GM18861 (cell line): Measurements from ENCODE around the gene PGAM2.

Experiments used
- ATAC-seq: cut with Tn5 transposase; IDR thresholded peaks from one replicate; pipeline ENCODE4 v1.9.1; 2021; ENCODE audit not compliant: unreplicated experiment

The PGAM2 gene

DNA sequence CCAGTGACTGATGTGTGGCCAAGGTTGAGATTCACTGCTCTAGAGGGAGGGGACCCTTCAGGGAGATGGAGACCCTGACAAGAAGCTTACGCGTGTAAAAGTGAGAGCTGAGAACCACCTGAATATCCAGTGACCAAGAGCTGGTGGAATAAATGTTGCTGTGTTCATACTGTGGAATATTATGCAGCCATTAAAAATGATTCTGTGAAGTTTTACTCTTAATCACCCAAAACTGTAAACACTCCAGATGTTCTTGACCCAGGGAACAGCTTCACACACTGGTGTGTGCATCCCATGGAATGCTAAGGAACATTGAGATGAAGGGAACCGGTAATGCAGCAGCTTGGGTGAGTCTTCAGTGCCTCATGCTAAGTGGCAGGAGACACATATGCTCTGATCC lies 21.3 kb upstream of the PGAM2 start:
- no peak for ATAC-seq

DNA sequence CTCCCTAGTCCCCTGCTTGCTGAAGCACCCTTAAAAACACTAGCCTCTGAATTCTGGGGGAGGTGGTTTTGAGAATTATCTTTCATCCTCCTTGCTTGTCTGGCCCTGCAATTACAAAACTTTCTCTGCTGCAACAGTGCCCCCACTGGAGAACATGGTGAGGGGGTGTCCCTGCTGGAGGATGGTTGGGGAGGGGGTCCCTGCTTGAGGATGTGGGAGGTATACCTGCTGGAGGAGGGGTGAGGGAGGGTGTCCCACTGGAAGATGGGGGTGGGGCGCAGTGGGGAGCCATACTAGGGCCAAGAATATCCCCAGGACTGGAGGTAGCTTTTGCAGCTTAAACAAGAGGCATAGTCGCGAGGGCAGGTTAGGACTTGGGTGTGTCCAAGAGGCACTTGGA lies 20.2 kb upstream of the PGAM2 start:
- no peak for ATAC-seq

DNA sequence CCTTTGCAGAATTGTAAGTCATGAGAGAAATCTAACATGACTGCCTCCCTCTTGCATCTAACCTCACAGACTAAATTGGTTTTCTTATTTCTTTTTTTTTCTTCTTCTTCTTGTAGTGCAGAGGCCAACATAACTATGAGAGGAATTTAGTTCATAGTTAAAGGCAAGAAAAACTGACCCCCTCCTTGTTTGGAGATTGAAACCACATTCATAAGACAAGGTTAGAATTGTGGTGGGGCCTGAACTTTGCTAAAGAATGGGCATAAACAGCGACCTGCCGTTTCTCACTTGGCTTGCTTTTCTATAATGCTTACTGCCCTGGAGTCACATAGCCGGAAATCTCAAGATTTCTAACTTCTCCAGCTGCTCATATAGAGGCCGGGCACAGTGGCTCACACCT lies 19.3 kb upstream of the PGAM2 start:
- no peak for ATAC-seq

DNA sequence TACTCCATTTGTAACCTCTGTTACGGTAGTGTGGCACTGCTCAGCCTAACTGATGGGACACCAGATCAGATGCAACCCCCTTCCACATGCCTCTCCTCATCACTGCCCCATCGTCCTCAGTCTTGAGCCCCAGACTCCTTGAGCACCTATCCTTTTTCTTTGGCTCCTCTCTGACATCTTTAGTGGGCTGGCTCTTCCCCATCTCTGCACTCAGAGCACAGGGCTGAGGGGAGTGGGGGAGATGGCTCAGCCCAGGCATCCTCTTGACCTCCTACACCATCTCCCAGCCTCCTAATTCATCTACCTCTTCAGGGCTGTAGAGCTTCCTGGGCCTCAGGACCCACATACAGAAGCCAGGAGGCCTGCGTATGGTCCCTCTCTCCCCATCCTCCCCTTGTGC lies 18.4 kb upstream of the PGAM2 start:
- no peak for ATAC-seq

DNA sequence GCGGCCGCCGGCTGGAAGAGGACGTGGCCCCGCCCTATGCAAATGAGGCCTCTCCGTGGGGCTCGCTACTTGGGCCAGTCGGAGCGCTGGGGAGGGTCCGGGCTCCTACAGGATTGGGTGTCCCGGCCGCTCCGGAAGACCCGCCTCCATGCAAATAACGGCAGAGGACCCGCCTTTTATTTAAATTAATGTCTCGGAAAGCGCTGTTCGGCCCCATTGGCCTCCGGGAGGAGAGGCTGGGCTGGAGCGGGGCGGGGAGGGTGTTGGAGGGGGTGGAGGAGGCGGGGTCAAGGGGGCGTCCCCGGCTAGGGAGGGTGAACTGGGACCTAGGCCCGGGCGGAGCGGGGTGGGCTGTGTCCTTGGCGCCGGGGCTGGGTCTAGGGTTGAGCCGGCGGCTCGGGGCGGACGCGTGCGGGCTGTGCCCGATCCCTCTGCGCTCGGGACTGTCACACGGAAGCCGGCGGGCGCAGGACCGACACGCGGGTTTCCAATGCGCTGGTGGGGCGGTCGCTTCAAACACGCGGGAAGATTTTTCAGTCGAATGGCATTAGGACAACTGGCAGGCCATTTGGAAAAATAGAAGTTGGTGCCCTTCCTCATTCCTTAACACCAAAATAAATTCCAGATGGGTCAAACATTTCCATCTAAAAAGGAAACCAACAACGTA lies 17.3 kb upstream of the PGAM2 start:
- ATAC-seq = peak; percentile 83

- no peak for ATAC-seq
These were observed 15.9 kb upstream of the PGAM2 start for GRCh38 chr7:44081266-44081748.

DNA sequence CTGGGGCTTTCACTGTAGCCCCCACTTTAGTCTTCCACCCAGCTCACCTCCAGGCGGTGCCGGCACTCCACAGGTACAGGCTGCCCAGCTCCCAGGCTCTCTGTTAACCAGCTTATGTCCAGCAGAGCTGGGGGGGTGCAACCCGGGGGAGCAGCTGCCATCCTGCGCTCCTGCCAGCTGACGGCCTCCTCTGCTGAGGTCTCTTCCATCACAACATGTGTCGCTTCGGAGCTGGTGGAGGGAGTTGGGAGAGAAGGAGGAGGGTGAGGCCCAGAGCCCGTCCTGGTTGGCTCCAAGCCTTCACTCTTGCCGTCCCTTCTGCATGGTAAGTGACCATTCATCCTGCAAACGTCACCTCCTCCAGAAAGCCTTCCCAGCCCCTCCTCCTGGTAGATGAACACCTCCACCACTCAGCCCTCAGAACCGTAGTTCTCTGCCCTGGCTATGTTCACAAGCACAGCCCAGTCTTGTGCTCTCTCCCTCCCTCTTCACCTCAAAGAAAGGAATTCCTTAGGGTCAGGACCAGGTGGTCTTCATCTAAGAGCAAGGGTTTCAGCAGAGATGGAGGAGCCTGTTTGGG lies 15.4 kb upstream of the PGAM2 start:
- ATAC-seq = no peak

DNA sequence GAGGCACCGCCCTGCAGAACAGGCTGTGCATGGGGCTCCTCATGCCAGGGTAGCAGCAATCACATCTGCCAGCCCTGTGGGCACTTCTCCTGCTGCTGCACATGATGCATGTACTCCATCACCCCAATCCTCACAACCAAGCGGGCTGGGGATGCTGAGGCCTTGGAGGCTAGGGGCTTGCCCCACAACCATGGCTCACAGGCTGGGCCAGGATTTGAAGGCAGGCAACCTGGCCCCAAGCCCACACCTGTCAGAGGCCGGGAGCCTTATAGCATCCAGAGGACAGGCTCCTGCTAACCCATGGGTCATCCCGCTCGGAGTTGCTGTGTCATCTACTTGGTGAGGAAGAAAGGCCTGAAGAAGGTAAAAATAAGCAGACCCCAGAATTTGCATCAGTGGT lies 14.8 kb upstream of the PGAM2 start:
- no peak for ATAC-seq

DNA sequence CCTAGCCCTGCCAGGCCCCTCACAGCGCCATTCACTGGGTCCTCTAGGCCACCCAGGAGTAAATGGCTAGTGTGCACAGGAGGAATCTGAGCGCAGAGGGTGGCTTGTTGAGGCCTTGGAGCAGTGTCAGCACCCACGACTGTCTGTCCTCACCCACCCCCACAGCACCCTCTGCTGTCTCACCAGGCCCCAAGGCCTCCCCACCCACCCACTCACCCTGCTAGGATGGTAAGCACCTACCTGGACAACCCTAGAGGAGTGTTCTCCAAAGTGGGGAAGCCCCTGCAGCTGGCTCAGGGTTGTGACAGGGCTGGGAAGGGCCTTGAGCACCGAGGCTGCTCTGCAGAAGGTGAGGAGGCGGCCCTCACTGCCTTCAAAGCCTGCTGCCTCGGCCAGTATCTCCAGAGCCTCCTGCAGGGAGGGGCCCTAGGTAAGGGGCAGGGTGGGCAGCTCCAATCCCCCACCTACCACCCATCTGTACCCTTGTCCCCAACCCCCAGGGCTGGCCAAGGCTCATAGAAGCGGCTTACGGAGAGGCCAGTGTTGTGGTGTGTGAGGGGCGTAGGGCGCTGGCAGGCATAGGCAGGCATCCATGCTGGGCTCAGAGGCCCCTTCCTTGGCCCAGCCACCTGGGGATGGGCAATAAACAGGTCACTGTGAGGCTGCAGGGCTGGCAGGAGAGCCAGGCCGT lies 14.1 kb upstream of the PGAM2 start:
- no peak for ATAC-seq

DNA sequence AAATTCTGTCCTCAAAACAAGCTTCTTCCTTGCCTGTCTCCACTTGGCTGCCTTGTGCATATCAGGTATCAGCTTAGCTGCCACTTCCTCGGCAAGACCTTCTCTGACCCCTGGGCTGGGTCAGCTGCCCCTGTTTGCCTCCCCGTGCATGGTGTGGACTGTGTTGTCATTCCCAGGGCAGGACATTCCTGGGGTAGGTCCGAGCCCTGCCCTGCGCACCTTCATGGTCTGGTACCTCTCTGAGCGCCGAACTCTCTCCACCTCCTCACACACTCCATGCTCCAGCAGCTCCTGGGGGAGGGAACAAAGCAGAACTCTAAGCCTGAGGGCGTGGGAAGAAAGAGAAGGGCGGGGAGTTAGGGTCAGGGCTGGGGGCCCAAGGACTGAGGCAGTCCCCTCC lies 13.2 kb upstream of the PGAM2 start:
- ATAC-seq = no peak

GRCh38 chr7:44077681-44078091 lies 12.3 kb upstream of the PGAM2 start:
- no peak for ATAC-seq

GRCh38 chr7:44077061-44077460 lies 11.7 kb upstream of the PGAM2 start:
- no peak for ATAC-seq

GRCh38 chr7:44076101-44076895 lies 10.9 kb upstream of the PGAM2 start:
- no peak for ATAC-seq

DNA sequence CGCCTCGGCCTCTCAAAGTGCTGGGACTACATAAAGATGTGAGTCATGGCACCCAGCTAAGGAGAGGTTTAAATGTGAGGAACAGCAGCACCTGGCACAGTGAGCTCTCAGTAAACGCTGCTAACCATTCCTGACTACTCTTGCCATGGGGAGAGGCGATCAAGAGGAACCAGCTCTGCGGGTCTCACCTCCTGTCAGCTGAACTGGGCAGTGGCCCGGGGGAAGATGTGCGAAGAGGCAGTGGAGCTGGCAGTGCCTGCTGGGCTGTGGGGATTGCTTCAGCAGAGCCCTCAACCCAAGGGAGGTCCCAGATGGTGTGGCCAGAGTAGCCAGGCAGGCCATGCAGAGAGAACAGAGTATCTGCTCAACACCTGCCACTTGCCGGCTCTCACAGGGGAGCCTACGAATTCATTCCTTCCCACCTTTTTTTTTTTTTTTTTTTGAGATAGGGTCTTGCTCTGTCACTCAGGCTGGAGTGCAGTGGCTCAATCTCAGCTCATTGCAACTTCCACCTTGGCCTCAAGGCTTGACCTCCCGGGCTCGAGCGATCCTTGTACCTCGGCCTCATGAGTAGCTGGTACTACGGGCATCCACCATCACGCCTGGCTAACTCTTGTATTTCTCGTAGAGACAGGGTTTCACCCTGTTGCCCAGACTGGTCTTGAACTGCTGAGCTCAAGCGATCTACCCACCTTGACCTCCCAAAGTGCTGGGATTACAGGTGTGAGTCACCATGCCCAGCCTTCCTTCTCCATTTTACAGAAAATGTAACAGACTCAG lies 10.1 kb upstream of the PGAM2 start:
- ATAC-seq = no peak

- ATAC-seq = no peak
These were observed 9.0 kb upstream of the PGAM2 start for GRCh38 chr7:44074349-44074695.

GRCh38 chr7:44073664-44074348 lies 8.4 kb upstream of the PGAM2 start:
- ATAC-seq = no peak

DNA sequence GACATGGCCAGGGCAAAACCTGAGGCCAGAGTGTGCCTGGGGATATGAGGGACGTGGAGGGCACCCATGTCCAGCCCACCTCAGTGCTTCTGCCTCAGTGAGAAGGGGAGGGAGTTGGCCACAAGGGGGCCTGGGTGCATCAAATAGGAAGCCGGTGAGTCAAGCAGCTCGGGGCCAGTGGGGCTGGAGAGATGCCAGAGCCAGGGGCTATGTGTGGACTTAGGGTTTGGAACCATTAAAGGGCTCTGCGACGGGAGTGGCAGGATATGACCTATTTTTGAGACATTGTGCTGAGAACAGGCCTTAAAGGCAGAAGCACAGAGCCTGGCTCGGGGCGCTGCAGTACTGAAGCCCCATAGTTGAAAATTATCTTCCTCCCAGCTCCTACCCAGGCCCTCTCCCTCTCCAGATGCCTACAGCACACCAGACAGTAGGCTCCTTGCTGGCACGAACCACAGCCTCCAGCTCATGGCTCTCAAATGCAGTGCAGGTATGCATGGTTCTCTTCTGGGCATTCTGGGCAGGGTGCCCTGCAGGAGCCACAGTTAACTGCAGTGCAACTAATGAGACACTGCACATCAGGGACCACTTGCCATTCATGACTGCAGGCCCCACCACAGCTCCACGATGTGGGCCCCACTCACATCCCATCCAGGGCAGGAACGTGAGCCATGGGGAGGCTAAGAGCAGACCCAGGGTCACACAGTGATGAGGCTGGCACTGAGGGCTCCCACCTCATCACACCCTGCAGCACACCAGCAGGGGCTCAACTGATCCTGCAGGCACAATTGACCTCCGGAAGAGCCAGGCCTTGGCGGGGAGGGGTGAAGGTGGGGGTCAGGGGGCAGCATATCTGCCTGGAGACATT lies 7.2 kb upstream of the PGAM2 start:
- ATAC-seq = no peak

GRCh38 chr7:44071726-44072363 lies 6.5 kb upstream of the PGAM2 start:
- no peak for ATAC-seq

GRCh38 chr7:44068054-44068453 lies 2.7 kb upstream of the PGAM2 start:
- no peak for ATAC-seq
